GM23338 (cell line): Measurements from ENCODE around the gene MAGED2.
"Not testable (repeated sequence)": the region's sequence is repeated elsewhere in the genome, so short reads cannot be mapped to it uniquely, and the experiment has no call there.

Experiments
- CTCF ChIP-seq, 2 experiments: fragments of 200-600 bp in 1 of 2; sonication (generic) in 1 of 2; conservative IDR thresholded peaks; 2 replicates each; pipeline versions ENCODE4 v1.5.1 to v1.6.1; 2016 to 2017; ENCODE audit warnings: antibody characterized with exemption in 2 of 2, low read depth in 2 of 2, mild to moderate bottlenecking in 2 of 2, moderate library complexity in 1 of 2
- EZH2phosphoT487 ChIP-seq: fragments of 200-600 bp; sonication (generic); IDR thresholded peaks from one replicate; pipeline ENCODE4 v1.8.1; 2018; ENCODE audit warnings: antibody characterized with exemption; ENCODE audit not compliant: unreplicated experiment
- POLR2AphosphoS5 ChIP-seq: IDR thresholded peaks from 2 replicates; pipeline ENCODE4 v1.6.1; 2016; ENCODE audit warnings: antibody characterized with exemption, low read depth
- STAT1 ChIP-seq: IDR thresholded peaks from one replicate; pipeline ENCODE4 v1.6.1; 2016; ENCODE audit warnings: antibody characterized with exemption; ENCODE audit not compliant: unreplicated experiment
- TF ChIP-seq, protein P1 (sequence below): IDR thresholded peaks from 2 replicates; pipeline ENCODE4 v1.6.1; 2016; ENCODE audit warnings: antibody characterized with exemption

- not testable (repeated sequence) for TF ChIP-seq STAT1; EZH2phosphoT487; POLR2AphosphoS5; CTCF (conservative IDR thresholded peaks at IDR 0.05; ENCODE audit: low read depth in 2 of 2)
- TF ChIP-seq, protein P1, sequence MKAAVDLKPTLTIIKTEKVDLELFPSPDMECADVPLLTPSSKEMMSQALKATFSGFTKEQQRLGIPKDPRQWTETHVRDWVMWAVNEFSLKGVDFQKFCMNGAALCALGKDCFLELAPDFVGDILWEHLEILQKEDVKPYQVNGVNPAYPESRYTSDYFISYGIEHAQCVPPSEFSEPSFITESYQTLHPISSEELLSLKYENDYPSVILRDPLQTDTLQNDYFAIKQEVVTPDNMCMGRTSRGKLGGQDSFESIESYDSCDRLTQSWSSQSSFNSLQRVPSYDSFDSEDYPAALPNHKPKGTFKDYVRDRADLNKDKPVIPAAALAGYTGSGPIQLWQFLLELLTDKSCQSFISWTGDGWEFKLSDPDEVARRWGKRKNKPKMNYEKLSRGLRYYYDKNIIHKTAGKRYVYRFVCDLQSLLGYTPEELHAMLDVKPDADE = not testable (repeated sequence)
Observed at GRCh38 chrX:54774391-54775094, 33.0 kb upstream of the MAGED2 start.
